Stimulated activated CD4-positive, alpha-beta T cell treated with anti-CD3 and anti-CD28 coated beads, Interleukin-15, amount 100 ng/mL, for 24 hours (primary cell): ENCODE data around the gene TSPAN10.
"Not testable (repeated sequence)": the region's sequence is repeated elsewhere in the genome, so short reads cannot be mapped to it uniquely, and the experiment has no call there.

ENCODE experiments used
- DNase-seq: peaks from one replicate; pipeline ENCODE4 v3.0.0-alpha.2; 2020

The TSPAN10 gene

DNA sequence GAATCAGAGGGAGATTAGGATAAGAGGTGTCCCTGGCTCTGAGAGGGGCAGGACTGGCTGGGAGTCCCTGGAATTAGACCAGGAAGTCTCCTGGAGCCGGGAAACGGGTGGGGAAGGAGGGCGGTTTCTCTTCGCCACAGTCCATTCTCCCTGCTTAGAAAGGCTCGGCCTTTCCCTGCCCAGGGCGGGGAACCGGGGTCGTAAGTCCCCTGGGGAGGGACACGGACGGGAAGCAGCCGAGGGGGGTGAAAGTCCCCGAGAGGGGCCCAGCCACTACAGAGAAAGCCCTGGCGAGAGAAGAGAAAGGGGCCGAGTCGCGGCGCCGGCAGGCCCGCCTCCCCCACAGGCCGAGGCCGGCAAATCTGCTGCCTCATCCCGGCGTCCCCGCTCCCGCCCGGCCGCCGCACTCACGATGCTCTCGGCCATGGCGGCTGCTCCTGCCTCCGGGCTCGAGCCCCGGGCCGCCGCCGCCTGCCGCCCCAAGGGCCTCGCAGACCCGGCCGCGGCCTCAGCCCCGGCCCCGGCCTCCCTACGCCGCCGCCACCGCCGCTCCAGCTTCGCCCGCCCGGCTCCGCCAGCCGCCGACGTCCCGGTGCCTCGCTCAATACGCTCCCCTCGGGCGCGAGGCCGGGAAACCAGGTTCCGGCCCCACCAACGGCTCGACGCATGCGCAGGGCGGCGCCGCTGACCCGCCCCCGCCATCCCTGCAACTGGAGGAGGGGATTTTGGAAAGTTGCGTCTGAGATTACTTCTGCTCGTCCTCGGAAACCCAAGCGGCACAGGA lies at the start of gene TSPAN10, which contains the start of gene NPLOC4:
Gene TSPAN10 (plus strand): TSS at position 692 of the 784 bp plus-strand sequence. CDS start 5,217 bp downstream, outside the sequence.
Gene NPLOC4 (minus strand): TSS at position 608 of the 784 bp plus-strand sequence. CDS start 182 bp downstream, at position 426.
- DNase-seq: peak; percentile 90

DNA sequence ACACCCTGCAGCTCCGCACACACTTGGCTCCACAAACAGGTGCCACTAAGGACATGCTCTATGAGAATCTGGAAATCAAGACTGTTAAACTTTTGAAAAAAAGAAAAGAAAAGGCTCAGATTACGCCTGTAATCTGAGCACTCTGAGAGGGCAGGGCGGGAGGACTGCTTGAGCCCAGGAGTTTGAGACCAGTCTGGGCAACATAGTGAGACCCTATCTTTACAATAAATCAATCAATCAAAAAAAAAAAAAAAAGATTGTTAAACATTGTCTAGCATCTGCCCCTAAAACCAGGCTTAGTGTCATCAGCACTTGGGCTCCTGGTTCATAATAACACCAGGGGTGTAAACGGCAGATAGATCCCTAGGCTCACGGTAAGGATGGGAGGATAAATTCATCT lies 47.4 kb upstream of the TSPAN10 start:
- DNase-seq: no peak

DNA sequence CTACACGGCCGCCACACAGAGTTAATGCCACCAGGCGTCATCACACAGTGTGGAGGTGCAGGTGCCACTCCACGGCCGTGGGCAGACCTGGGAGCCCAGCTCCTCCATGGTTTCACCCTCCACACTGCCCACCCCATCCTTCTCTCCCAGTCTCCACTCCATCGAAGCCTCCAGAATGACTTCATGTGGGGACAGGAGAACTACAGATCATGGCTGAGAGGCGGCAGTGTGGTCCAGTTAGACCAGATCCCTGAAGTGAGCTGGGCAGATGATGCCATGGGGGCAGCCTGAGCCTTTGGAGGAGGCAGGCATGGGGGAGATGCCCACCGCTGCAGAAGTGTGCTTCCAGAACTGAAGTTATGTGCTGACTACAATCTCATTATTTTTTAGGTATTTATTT lies 46.9 kb upstream of the TSPAN10 start:
- DNase-seq: no peak

DNA sequence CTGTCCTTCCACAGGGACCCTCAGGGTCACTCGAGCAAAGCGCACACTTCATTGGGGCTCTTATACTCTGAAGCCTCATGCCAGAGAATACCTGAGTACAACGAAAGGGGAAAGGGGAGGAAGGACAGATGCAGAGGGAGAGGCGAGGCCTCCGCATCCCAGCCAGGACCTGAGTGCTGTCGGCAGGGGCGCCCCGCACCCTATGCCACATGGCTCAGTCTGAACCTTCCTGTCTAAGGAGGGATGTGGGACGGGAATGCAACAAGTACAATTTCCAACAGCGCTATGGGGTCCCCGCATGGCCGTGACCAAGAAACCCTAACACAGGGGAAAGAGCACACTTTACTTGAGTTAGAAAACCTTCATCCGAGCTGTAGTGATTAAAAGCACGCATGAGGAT lies 45.0 kb upstream of the TSPAN10 start:
- DNase-seq: no peak

DNA sequence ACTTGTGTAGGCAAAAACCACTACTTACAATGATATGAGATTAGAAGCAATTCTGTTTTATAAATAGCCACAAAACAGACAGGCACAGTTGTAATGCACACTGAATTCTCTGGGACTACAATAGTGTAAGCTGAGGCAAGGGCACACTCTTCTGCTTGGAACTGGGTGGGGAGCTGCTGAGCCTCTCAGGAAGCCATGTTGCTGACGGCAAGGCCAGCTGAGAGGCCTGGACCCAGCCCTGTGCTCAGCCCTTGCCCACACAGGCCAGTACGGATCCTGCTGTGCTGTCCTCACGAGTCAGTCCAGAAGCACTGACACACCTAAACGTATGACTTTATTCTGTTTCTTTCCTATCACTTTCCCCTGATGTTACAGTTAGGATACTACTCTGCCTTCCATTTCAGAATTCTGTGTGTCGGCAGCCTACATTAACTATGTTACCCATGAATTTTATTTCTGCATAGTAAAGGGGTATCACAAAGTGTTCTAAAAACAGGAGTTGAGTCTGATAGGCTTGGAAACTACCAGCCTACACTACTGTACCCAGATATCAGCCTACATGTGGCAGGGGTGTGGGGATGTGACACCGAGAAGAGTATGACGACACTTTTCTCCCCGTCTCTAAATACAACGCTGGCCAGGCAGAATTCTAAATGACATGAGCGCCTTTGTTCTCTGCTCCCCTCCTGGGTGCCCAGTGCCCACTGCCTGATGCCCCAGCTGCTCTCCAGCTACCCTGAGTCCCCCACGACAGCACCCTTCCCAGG lies 43.7 kb upstream of the TSPAN10 start:
- DNase-seq: no peak

DNA sequence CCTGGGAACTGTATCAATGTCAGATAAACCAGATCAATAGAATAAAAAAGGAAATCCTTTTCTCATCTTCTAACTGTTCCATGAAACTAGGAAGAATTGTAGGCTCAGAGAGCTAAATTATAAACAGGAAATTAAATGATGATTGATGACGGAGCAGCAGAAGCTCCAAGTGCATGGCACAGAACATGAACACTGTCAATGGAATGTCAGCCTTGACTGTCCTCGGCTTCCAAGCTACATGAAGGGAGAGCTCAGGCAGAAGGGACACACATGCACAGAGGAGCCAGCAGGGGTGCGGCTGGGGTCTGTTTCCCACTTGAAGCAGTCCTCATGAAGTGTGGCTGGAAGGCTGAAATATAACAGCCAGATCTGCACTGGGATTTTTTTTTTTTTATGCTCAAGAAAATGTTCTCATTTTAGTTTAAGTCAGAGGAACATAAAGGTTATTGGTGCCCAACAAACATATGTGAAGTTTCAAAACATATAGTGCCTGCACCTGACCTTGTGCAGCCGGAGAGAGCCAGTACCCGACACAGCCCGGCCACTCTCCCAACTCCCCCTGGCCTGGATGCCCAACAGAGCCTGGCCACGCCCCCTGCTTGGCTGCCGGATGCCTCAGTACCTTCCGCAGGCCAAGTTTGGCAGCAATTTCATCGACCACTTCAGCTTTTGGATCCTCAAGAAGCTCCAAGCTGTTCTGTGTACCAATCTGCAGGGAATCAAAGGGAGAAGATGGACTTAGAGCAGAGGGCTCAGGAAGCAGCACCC lies 37.1 kb upstream of the TSPAN10 start:
- DNase-seq: no peak

DNA sequence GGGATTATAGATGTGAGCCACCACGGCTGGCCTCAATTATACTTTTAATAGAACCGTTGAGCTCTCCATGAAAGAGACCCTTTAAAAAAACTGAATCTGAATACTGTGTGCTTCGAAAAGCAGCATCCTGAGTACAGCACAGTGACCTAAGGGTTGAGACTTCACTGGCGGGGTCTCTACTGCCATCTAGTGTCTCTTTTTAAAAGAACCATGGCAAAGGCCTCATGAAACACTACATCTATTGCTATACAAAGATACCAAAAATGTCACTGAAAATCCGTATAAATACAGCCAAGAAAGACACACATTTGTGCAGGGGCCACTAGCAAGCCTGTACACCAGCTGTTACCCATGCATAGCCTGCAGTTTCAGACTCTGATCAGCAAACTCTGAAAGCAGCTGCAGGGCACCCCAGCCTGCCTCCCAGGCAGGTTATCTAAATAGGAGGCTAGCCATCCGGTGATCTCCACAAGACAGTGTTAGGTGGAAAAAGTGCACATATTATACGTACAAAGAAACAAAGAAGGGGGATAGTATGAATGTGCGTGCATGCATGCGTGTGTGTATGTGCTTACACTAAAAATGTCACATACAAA lies 35.4 kb upstream of the TSPAN10 start:
- peak; percentile 43 for DNase-seq

DNA sequence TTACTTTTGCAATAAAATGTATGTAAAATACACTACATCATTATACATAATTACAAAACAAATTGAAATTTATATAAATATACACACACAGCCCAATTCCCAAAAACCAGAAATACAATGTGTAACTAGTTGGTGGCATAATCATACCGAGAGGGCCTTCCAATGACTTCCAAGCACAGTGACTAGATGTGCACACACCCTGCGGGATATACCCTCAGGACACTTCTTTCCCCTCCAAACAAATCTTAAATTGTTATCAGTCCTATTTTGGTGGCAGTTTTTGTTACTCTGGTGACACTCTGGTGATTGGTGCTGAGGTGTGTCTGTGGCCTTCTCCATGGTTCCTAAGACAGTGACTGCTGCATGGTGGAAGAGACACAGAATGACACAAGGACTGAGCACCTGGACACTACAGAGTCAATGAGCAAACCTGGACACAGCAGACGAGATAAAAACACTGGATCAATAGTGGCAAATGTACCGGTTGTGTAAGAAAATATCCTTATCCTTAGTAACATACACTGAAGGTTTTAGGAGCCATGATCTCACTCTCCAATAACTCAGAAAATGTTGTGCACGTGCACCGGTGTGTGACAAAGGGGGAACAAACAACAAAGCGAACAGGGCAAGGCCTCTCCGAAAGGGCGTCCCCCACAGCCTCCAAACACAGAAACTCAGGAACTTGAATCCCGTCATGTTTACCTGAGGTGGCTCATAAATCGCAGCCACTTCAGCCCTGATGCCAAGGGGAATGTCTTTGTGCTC lies 33.0 kb upstream of the TSPAN10 start:
- DNase-seq: no peak

DNA sequence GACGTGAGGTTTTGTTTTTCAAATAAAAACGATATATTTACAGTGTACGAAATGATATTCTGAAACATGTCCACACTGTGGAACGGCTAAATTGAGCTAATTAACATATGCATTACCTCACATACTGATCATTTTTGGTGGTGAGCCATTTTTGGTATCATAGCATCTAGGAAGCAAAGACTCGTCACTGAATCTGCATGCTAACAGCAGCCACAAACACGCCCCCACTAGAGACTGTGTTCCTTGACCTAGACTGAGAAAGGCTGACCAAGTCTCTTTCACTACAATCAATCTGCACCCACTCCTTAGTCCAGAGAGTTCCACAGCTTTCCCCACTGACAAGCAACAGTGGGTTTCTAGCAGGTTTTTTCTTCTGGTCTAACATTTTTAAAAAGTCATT lies 29.6 kb upstream of the TSPAN10 start:
- DNase-seq: no peak

DNA sequence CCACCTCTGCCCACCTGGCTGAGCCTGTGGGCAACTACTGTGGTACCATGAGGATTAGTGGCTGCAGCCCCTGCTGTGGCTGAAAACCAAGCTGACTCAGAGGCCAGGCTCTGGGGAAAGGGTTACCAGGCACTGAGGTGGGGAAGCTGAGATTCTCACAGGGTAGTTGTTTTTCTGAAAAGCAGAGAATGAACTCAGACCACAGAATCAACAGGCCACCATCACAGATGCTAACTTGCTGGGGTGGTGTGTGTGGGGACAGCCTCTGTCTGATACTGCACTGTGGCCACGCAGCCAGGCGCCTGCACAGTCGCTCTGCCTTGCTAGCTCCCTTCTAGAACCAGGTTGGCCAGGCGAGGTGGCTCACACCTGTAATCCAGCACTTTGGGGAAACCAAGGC lies 28.9 kb upstream of the TSPAN10 start:
- DNase-seq: no peak

DNA sequence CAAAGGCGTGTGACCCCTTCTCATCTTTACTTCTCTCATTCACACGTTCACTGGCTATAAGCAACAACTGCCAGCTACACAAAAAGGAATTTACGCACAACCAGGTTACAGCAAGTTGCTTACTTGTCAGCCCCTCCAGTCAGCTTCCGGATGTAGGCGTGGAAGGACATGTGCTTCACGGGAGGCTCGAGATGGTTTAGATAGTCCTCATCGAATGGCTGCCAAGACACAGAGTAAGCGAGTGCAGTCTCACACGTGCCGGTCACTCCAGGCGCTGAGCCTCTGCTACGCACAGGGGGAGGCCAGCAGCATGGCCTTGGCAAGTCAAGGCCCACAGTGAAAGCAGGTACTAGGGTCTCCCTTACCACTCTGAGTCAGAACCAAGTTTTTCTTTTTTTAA lies 28.4 kb upstream of the TSPAN10 start:
- DNase-seq: no peak

DNA sequence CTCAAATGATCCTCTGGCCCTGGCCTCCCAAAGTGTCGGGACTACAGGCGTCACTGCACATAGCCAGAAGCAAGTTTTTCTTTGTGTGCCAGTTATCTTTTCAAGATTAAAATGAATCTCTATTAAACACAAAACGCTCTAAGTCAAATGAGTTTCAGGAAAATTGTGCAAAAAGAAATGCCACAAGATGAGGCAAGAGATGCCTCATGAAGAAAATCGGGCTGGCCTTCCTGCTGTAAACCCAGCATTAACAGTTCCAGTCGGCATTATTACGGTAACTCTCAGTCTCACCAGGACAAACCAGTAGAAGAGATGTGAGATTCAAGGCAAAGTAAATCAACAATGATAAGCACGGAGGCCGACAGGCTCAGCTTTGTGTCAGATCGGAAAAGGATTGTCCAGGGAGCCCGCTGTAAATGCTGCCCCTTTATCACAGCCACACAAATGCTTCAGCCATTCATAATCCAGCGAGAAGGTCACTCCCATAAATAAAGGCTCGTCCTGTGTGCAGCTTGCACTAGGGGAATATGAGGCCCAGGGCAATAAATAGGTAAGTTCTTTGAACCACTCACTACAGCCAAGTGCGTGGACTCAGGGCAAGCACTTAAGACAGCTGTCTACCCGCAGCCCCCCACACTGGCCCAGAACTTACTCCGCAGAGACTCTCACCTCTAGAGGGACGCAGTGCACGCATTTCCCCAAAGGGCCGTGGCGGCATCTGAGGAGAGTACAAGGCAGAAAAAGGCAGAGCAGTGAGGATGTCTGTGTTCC lies 27.3 kb upstream of the TSPAN10 start:
- DNase-seq: no peak

DNA sequence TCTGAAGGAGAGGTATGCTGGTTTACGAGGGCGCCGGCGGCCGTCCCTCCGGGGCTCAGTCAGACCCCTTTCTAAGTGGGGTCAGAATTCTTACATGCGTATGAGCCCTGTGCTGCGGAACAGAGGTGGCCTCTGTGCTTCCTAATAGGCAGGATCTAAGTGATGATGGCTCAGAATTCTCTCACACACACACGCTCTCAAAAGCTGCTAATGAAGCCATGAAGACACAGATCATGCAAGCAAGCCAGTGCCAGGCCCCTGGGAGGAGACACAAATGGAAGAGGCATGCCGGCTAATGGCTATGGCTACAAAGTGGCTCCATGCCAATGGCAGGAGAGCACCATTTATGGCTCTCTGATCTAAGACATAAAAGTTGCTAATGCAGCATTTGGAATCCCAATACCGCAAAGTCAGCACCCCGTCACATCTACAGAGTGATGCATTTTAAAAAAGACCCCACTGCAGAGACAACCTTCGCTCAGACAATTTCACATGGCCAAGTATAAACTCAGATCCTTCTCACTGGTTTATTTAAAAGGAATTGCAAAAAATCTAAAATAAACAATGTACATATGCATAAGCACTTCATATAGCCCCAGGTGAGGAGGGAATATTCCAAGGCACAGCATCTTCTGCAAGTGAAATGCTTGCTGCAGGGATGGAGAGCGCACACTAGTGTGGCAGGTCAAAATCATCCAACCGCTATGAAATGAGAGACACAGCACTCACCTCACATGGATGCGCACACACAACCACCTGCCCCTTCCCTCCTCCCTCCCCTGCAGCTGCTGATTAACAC lies 24.6 kb upstream of the TSPAN10 start:
- DNase-seq: no peak

DNA sequence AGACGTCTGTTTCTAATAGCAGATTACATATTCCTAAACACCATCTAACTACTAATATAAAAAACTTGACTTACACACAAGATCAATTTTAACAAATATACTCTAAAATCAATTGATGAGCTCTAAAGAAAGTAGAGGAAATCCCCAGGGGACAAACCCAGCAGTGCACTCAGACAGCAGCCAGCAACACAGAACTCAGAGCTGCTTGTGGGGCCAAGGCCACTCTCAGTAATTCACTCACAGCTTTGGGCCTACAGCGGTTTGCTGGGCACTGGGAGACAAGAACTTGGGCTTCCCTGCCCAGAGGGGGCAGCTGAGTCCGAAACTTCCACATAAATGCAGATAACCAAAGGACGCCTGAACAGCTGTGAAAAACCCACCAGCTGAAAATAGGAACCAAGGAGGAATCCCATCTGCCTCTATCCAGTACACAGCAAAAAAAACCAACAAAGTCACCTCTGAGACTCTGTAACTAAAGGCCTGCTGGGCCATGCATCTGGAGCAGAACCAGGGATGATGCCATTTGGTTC lies 21.5 kb upstream of the TSPAN10 start:
- DNase-seq: no peak

DNA sequence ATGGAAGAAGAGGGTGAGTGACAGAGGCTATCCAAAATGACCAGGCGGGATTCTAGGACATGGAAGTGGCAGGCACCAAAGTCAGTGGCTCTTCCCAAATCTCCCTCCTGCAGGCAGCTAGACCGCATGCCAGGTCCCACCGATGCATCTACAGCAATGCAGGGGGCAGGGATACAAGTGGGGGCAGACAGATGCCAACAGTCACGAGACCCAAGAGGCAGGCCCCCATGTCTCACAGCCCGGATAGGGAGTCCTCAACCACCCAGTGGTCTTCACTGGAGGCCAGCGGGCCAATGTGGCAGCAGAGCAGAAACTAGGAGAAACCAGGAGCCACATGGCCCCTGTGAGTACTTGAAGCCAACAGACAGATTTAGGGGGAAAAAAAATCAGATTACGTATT lies 20.1 kb upstream of the TSPAN10 start:
- no peak for DNase-seq

DNA sequence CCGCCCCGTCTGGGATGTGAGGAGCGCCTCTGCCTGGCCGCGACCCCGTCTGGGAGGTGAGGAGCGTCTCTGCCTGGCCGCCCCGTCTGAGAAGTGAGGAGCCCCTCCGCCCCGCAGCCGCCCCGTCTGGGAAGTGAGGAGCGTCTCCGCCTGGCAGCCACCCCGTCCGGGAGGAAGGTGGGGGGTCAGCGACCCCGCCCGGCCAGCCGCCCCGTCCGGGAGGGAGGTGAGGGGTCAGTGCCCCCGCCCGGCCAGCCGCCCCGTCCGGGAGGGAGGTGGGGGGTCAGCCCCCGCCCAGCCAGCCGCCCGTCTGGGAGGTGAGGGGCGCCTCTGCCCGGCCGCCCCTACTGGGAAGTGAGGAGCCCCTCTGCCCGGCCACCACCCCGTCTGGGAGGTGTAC lies 18.7 kb upstream of the TSPAN10 start:
- DNase-seq: not testable (repeated sequence)

DNA sequence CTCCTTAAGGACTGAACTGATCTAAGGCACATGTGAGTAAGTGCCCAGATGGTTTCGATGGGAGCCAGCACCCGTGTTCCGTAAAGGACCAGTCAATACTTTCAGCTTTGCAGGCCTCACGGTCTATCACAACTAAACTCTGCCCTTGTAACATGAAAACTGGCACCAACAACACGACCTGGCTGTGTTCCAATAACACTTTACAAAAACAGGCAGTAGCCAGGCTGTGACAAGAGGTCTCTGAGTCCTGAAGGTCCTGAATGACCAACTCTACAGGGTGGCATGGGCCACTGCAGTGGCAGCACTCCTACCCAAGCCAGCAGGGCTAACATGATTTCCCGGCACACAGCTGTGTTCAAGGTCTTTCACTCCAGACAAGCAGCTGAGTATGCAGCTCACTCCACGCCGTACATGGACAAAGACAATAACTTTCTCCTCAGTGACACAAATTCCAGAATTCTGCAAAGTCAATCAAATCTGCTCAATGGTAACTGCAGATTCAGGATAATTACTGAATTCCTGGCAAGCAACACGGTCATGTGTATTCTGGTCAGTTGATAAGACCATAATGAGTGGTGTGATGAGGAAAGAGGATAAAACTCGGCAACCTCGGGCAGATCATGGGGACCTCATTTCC lies 15.4 kb upstream of the TSPAN10 start:
- no peak for DNase-seq

DNA sequence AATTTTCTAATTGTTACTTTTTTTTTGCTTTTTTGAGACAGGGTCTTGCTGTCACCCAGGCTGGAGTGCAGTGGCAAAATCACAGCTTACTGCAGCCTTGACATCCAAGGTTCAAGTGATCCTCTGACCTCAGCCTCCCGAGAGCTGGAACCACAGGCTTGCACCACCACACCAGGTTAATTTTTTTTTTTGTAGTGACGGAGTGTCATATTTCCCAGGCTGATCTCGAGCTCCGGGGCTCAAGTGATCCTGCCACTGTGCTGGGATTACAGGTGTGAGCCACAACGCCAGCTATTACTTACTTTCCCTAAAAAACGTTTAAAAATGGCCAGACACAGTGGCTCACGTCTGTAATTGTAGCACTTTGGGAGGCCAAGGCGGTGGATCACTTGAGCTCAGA lies 6.7 kb upstream of the TSPAN10 start:
- DNase-seq: no peak

DNA sequence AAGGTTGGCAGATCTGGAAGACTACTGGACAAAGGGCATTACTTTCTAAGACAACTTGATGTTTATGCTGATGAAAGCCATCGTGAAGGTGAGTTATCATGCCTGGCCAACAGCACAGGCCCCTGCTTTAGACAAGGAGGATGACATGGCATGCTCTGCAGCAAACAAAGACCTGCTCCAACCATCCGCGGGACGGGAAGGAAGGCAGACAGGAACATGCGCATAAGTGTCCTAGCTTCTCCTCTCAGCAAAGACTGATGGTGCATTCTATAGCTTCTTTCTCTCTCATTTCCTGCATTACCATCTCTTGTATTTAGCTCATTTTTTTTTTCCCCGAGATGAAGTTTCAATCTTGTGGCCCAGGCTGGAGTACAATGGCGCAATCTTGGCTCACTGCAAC lies 5.5 kb upstream of the TSPAN10 start:
- no peak for DNase-seq

DNA sequence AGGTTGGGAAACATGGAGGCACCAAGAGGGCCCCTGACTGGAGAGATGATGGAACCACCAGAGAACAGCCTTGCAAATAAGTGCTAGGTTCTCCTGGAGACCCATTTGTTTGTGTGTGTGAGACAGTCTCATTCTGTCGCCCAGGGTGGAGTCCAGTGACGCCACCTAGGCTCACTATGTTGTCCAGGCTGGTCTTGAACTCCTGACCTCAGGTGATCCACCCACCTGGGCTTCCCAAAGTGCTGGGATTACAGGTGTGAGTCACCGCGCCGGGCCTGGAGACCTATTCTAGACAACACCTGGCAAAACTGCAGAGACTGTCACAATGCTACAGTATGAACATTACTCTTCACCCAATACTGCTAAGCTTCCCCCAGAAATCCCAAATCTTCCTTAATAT lies 1.6 kb upstream of the TSPAN10 start:
- no peak for DNase-seq
